ENCODE measurements around the gene TAOK3.

DNA sequence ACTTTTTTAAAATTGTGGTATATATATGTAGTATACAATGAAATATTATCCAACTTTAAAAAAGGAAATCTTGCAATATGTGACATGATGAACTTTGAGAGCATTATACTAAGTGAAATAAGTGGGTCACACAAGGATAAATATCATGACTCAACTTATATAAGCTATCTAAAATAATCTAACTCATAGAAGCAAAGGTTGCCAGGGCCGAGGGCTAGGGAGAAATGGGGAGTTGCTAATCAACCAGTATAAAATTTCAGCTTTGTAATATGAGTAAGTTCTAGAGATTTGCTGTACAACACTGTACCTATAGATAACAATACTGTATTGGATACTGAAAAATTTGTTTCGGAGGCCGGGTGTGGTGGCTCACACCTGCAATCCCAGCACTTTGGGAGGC is 38.5 kb downstream of the TAOK3 start:
- TF ChIP-seq, protein P1, sequence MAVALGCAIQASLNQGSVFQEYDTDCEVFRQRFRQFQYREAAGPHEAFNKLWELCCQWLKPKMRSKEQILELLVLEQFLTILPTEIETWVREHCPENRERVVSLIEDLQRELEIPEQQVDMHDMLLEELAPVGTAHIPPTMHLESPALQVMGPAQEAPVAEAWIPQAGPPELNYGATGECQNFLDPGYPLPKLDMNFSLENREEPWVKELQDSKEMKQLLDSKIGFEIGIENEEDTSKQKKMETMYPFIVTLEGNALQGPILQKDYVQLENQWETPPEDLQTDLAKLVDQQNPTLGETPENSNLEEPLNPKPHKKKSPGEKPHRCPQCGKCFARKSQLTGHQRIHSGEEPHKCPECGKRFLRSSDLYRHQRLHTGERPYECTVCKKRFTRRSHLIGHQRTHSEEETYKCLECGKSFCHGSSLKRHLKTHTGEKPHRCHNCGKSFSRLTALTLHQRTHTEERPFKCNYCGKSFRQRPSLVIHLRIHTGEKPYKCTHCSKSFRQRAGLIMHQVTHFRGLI (CRISPR knock-in tag; IDR thresholded peaks at IDR 0.05), result no peak
- TF ChIP-seq GABPA (tag; conservative IDR thresholded peaks at IDR 0.05; ENCODE audit: low read depth) (no peak), POLR2A (conservative IDR thresholded peaks at IDR 0.05) (no peak), TEAD1 (CRISPR knock-in tag; IDR thresholded peaks at IDR 0.05) (no peak), JUN (IDR thresholded peaks at IDR 0.05; ENCODE audit: borderline replicate concordance, low read depth, low read length) (no peak), JUN (CRISPR knock-in tag; IDR thresholded peaks at IDR 0.05; ENCODE audit: borderline replicate concordance) (no peak), NR2C1 (IDR thresholded peaks at IDR 0.05) (no peak), NR2C1 (tag; IDR thresholded peaks at IDR 0.05) (no peak), KDM5B (IDR thresholded peaks at IDR 0.05; ENCODE audit: insufficient replicate concordance, low read depth, low read length) (no peak), MTA2 (IDR thresholded peaks at IDR 0.05; ENCODE audit: low read depth) (no peak), ELF4 (CRISPR knock-in tag; IDR thresholded peaks at IDR 0.05) (no peak), ARID2 (IDR thresholded peaks at IDR 0.05) (no peak)
- TF ChIP-seq, protein P2, sequence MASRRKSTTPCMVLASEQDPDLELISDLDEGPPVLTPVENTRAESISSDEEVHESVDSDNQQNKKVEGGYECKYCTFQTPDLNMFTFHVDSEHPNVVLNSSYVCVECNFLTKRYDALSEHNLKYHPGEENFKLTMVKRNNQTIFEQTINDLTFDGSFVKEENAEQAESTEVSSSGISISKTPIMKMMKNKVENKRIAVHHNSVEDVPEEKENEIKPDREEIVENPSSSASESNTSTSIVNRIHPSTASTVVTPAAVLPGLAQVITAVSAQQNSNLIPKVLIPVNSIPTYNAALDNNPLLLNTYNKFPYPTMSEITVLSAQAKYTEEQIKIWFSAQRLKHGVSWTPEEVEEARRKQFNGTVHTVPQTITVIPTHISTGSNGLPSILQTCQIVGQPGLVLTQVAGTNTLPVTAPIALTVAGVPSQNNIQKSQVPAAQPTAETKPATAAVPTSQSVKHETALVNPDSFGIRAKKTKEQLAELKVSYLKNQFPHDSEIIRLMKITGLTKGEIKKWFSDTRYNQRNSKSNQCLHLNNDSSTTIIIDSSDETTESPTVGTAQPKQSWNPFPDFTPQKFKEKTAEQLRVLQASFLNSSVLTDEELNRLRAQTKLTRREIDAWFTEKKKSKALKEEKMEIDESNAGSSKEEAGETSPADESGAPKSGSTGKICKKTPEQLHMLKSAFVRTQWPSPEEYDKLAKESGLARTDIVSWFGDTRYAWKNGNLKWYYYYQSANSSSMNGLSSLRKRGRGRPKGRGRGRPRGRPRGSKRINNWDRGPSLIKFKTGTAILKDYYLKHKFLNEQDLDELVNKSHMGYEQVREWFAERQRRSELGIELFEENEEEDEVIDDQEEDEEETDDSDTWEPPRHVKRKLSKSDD (conservative IDR thresholded peaks at IDR 0.05; ENCODE audit: low read length), result no peak
- TF ChIP-seq, protein P3, sequence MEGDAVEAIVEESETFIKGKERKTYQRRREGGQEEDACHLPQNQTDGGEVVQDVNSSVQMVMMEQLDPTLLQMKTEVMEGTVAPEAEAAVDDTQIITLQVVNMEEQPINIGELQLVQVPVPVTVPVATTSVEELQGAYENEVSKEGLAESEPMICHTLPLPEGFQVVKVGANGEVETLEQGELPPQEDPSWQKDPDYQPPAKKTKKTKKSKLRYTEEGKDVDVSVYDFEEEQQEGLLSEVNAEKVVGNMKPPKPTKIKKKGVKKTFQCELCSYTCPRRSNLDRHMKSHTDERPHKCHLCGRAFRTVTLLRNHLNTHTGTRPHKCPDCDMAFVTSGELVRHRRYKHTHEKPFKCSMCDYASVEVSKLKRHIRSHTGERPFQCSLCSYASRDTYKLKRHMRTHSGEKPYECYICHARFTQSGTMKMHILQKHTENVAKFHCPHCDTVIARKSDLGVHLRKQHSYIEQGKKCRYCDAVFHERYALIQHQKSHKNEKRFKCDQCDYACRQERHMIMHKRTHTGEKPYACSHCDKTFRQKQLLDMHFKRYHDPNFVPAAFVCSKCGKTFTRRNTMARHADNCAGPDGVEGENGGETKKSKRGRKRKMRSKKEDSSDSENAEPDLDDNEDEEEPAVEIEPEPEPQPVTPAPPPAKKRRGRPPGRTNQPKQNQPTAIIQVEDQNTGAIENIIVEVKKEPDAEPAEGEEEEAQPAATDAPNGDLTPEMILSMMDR (IDR thresholded peaks at IDR 0.05 in 2 of 3, conservative IDR thresholded peaks at IDR 0.05 in 1 of 3; ENCODE audit: insufficient read depth in 2 of 3, low read depth in 1 of 3, low read length in 3 of 3), result no peak
- TF ChIP-seq, protein P4, sequence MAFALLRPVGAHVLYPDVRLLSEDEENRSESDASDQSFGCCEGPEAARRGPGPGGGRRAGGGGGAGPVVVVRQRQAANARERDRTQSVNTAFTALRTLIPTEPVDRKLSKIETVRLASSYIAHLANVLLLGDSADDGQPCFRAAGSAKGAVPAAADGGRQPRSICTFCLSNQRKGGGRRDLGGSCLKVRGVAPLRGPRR (CRISPR knock-in tag; IDR thresholded peaks at IDR 0.05), result no peak

Data from K562 (cell line).